H9 (cell line): Measurements from ENCODE around the gene BPIFB4. TPM values are rescaled to one million over a fixed set of nuclear protein-coding genes. Genes with fewer than 3 reads are reported as not detected.

Experiments used
- DNase-seq: peaks from one replicate; pipeline ENCODE4 v3.0.0-alpha.2; 2017
- H2AFZ ChIP-seq: one replicate; pipeline ENCODE4 v1.6.1; 2013; ENCODE audit warnings: mild to moderate bottlenecking, low read length, control low read depth, moderate library complexity
- H2AK5ac ChIP-seq: 2 replicates; pipeline ENCODE4 v1.6.1; 2013; ENCODE audit warnings: low read length, control low read depth, mixed read lengths; ENCODE audit not compliant: insufficient read length
- H2BK120ac ChIP-seq: one replicate; pipeline ENCODE4 v1.6.1; 2013; ENCODE audit warnings: low read depth, mild to moderate bottlenecking, low read length, control low read depth, inconsistent platforms; ENCODE audit not compliant: poor library complexity, severe bottlenecking
- H2BK12ac ChIP-seq: 2 replicates; pipeline ENCODE4 v1.6.1; 2013; ENCODE audit warnings: low read length, control low read depth, mixed read lengths, low read depth; ENCODE audit not compliant: insufficient read length
- H2BK15ac ChIP-seq: 2 replicates; pipeline ENCODE4 v1.6.1; 2013; ENCODE audit warnings: low read depth, low read length, control low read depth
- H2BK20ac ChIP-seq: one replicate; pipeline ENCODE4 v1.6.1; 2013; ENCODE audit warnings: low read depth, mild to moderate bottlenecking, low read length, control low read depth, inconsistent platforms; ENCODE audit not compliant: poor library complexity, severe bottlenecking
- H2BK5ac ChIP-seq: 2 replicates; pipeline ENCODE4 v1.6.1; 2013; ENCODE audit warnings: low read length, control low read depth, mixed read lengths; ENCODE audit not compliant: insufficient read length
- H3K14ac ChIP-seq: 2 replicates; pipeline ENCODE4 v1.6.1; 2013; ENCODE audit warnings: low read length, control low read depth; ENCODE audit not compliant: insufficient read depth
- H3K18ac ChIP-seq: 2 replicates; pipeline ENCODE4 v1.6.1; 2013; ENCODE audit warnings: low read depth, mild to moderate bottlenecking, mixed read lengths, low read length, control low read depth; ENCODE audit not compliant: insufficient read length
- H3K23ac ChIP-seq: 2 replicates; pipeline ENCODE4 v1.6.1; 2013; ENCODE audit warnings: low read length, control low read depth, mixed read lengths, low read depth; ENCODE audit not compliant: insufficient read length
- H3K23me2 ChIP-seq: 2 replicates; pipeline ENCODE4 v1.6.1; 2013; ENCODE audit warnings: low read depth, mild to moderate bottlenecking, mixed read lengths, low read length, control low read depth; ENCODE audit not compliant: insufficient read length, poor library complexity, severe bottlenecking
- H3K27ac ChIP-seq: 2 replicates; pipeline ENCODE4 v1.5.1; 2013; ENCODE audit warnings: low read length, control low read depth, mixed read lengths, low read depth; ENCODE audit not compliant: insufficient read length
- H3K27me3 ChIP-seq: 2 replicates; pipeline ENCODE4 v1.6.1; 2013; ENCODE audit warnings: low read length, control low read depth, inconsistent platforms; ENCODE audit not compliant: insufficient read depth
- H3K4ac ChIP-seq: 2 replicates; pipeline ENCODE4 v1.6.1; 2013; ENCODE audit warnings: low read depth, mild to moderate bottlenecking, control low read depth, inconsistent platforms, low read length, moderate library complexity
- H3K4me1 ChIP-seq: 2 replicates; pipeline ENCODE4 v1.6.1; 2013; ENCODE audit warnings: low read length, control low read depth, inconsistent platforms; ENCODE audit not compliant: insufficient read depth
- H3K4me2 ChIP-seq: 2 replicates; pipeline ENCODE4 v1.6.1; 2013; ENCODE audit warnings: low read length, control low read depth, mixed read lengths; ENCODE audit not compliant: insufficient read length, insufficient read depth
- H3K56ac ChIP-seq: 2 replicates; pipeline ENCODE4 v1.6.1; 2013; ENCODE audit warnings: low read depth, mild to moderate bottlenecking, mixed read lengths, low read length, control low read depth; ENCODE audit not compliant: insufficient read length
- H3K79me1 ChIP-seq: 2 replicates; pipeline ENCODE4 v1.6.1; 2013; ENCODE audit warnings: low read depth, mild to moderate bottlenecking, moderate library complexity, low read length, control low read depth, inconsistent platforms; ENCODE audit not compliant: insufficient read depth, poor library complexity, severe bottlenecking
- H3K79me2 ChIP-seq: 2 replicates; pipeline ENCODE4 v1.6.1; 2013; ENCODE audit warnings: low read length, control low read depth, inconsistent platforms; ENCODE audit not compliant: insufficient read depth
- H3K9ac ChIP-seq: 2 replicates; pipeline ENCODE4 v1.6.1; 2013; ENCODE audit warnings: low read length, control low read depth, mixed read lengths; ENCODE audit not compliant: insufficient read length; ENCODE audit errors: extremely low read depth
- H3K9me3 ChIP-seq: one replicate; pipeline ENCODE4 v1.6.1; 2013; ENCODE audit warnings: low read depth, low read length, inconsistent platforms; ENCODE audit not compliant: control insufficient read depth
- H3T11ph ChIP-seq: one replicate; pipeline ENCODE4 v1.6.1; 2013; ENCODE audit warnings: mild to moderate bottlenecking, low read length, control low read depth, inconsistent platforms
- H4K20me1 ChIP-seq: one replicate; pipeline ENCODE4 v1.6.1; 2013; ENCODE audit not compliant: control insufficient read depth, insufficient read length, insufficient read depth
- H4K5ac ChIP-seq: 2 replicates; pipeline ENCODE4 v1.6.1; 2013; ENCODE audit warnings: low read depth, mild to moderate bottlenecking, mixed read lengths, low read length, control low read depth; ENCODE audit not compliant: insufficient read length
- H4K8ac ChIP-seq: replicated peaks from 2 replicates; pipeline ENCODE4 v1.6.1; 2013; ENCODE audit warnings: low read length, control low read depth, mixed read lengths, low read depth; ENCODE audit not compliant: insufficient read length
- H4K91ac ChIP-seq: 2 replicates; pipeline ENCODE4 v1.6.1; 2013; ENCODE audit warnings: low read depth, mild to moderate bottlenecking, moderate library complexity, mixed read lengths, low read length, control low read depth; ENCODE audit not compliant: insufficient read length
- H3K27ac Mint-ChIP-seq, 3 experiments: 2 replicates in 2 of 3; 3 replicates in 1 of 3; pipeline ENCODE4 v1.8.0; 2020 to 2021; ENCODE audit warnings: mixed read lengths in 3 of 3, mild to moderate bottlenecking in 1 of 3, moderate library complexity in 1 of 3
- H3K27me3 Mint-ChIP-seq: 2 replicates; pipeline ENCODE4 v1.8.0; 2021; ENCODE audit warnings: low read depth, mild to moderate bottlenecking, moderate library complexity, mixed read lengths
- H3K36me3 Mint-ChIP-seq, 3 experiments: 2 replicates in 2 of 3; 3 replicates in 1 of 3; pipeline ENCODE4 v1.8.0; 2020 to 2021; ENCODE audit warnings: low read depth in 3 of 3, mixed read lengths in 3 of 3; ENCODE audit not compliant: insufficient read depth in 1 of 3
- H3K4me1 Mint-ChIP-seq, 2 experiments: 2 replicates each; pipeline ENCODE4 v1.8.0; 2020; ENCODE audit warnings: mixed read lengths in 2 of 2
- H3K4me3 Mint-ChIP-seq, 2 experiments: 2 replicates in 1 of 2; 3 replicates in 1 of 2; pipeline ENCODE4 v1.8.0; 2020 to 2021; ENCODE audit warnings: mild to moderate bottlenecking in 2 of 2, mixed read lengths in 2 of 2, moderate library complexity in 1 of 2
- H3K9me3 Mint-ChIP-seq, 2 experiments: 2 replicates in 1 of 2; 3 replicates in 1 of 2; pipeline ENCODE4 v1.8.0; 2020; ENCODE audit warnings: mild to moderate bottlenecking in 2 of 2, mixed read lengths in 2 of 2, moderate library complexity in 1 of 2
- CTCF ChIP-seq: fragments of 200-600 bp; sonication (generic); conservative IDR thresholded peaks from 3 replicates; pipeline ENCODE4 v1.8.0; 2021; ENCODE audit warnings: antibody characterized with exemption, mild to moderate bottlenecking
- WGBS: extraction: QIAGEN DNeasy Blood & Tissue Kit; methylation state at CpG from one replicate; pipeline ENCODE4 v1.1.7; 2013; ENCODE audit warnings: missing lambda C conversion rate, low lambda C conversion rate, mixed read lengths; ENCODE audit not compliant: insufficient read length; ENCODE audit errors: extremely low coverage; 5-methylcytosine and 5-hydroxymethylcytosine counted together
- total RNA-seq: library from RNA; stranded (reverse); gene quantifications from 2 replicates; pipeline ENCODE4 v1.2.1, GENCODE V29; 2021

Gene BPIFB4
- total RNA-seq, 1 experiment from 2014 or later, result not detected

GRCh38 chr20:33147299-33147698 is 67.9 kb downstream of the BPIFB4 start:
- H3K27ac Mint-ChIP-seq, result no peak overlapping the region
- 100% methylated on average over 1 of the region's 5 CpGs for WGBS
- no peak overlapping the region for H2BK20ac ChIP-seq

More at GRCh38 chr20:33147299-33147698, 67.9 kb downstream of the BPIFB4 start:
- no peaks in the 10 kb centered on the region for H4K20me1 ChIP-seq
- H2AK5ac ChIP-seq, result no peak overlapping the region
- no peak for TF ChIP-seq CTCF
- Mint-ChIP-seq H3K27me3 (peaks cover 34% of the 10 kb centered on the region), H3K4me3 (no peak overlapping the region), H3K9me3 (peaks cover 0 to 4% of the 10 kb centered on the region in 2 experiments; a peak in 1 of 5 replicates), H3K4me1 (no peaks in the 10 kb centered on the region), H3K36me3 (no peaks in the 10 kb centered on the region)
- no peaks in the 10 kb centered on the region for H3K9me3 ChIP-seq
- no peak for DNase-seq
- no peak overlapping the region for H3K56ac ChIP-seq
- no peak overlapping the region for H3K9ac ChIP-seq
- H3K14ac ChIP-seq, result no peak overlapping the region
- H3K4me2 ChIP-seq, result no peak overlapping the region
- no peak overlapping the region for H4K5ac ChIP-seq
- no peaks in the 10 kb centered on the region for H3K4me1 ChIP-seq
- no peak overlapping the region for H3K27ac ChIP-seq
- no peak overlapping the region for H4K8ac ChIP-seq
- no peak overlapping the region for H3T11ph ChIP-seq
- H3K79me2 ChIP-seq, result no peaks in the 10 kb centered on the region
- H3K18ac ChIP-seq, result no peak overlapping the region
- no peak overlapping the region for H2BK15ac ChIP-seq
- H3K4ac ChIP-seq, result no peak overlapping the region
- H2AFZ ChIP-seq, result no peak overlapping the region
- H2BK12ac ChIP-seq, result no peak overlapping the region
- no peak overlapping the region for H2BK5ac ChIP-seq
- H3K27me3 ChIP-seq, result no peaks in the 10 kb centered on the region
- no peak overlapping the region for H2BK120ac ChIP-seq
- H3K23ac ChIP-seq, result no peak overlapping the region
- no peaks in the 10 kb centered on the region for H3K79me1 ChIP-seq
- no peak overlapping the region for H4K91ac ChIP-seq
- H3K23me2 ChIP-seq, result peaks cover 3% of the 10 kb centered on the region
